ENCODE data around the gene SIPA1.

The SIPA1 gene

DNA sequence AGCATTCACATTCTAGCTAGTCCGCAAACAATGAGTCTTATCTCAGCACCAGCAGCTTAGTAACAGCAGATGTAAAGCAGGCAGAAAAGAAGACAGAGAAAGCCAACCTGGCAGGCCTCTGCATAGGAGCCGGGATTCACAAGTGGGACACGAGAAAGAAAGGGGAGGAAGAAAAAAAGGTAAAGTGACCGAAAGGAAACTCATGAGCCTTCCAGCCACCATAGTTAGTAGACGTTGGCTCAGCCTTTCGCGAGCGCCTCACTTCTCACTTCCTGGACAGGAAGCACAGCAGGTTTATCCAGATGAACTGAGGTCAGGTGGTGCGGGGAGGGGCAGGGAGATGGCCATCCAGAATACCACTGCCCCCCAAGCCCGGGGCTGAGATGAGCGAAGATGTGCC lies 54.5 kb downstream of the SIPA1 start:
- DNase-seq (ENCODE audit: insufficient read length, low spot score) = no peak
- no peak for FAIRE-seq
- TF ChIP-seq TAF1 (IDR thresholded peaks at IDR 0.05; ENCODE audit: low read depth, low read length) (no peak), POLR2A (IDR thresholded peaks at IDR 0.05; ENCODE audit: low read depth, low read length) (no peak), PAX5 (IDR thresholded peaks at IDR 0.05; ENCODE audit: insufficient read depth, low read length, severe bottlenecking) (no peak), POU2F2 (IDR thresholded peaks at IDR 0.05; ENCODE audit: low read depth, low read length) (no peak)

DNA sequence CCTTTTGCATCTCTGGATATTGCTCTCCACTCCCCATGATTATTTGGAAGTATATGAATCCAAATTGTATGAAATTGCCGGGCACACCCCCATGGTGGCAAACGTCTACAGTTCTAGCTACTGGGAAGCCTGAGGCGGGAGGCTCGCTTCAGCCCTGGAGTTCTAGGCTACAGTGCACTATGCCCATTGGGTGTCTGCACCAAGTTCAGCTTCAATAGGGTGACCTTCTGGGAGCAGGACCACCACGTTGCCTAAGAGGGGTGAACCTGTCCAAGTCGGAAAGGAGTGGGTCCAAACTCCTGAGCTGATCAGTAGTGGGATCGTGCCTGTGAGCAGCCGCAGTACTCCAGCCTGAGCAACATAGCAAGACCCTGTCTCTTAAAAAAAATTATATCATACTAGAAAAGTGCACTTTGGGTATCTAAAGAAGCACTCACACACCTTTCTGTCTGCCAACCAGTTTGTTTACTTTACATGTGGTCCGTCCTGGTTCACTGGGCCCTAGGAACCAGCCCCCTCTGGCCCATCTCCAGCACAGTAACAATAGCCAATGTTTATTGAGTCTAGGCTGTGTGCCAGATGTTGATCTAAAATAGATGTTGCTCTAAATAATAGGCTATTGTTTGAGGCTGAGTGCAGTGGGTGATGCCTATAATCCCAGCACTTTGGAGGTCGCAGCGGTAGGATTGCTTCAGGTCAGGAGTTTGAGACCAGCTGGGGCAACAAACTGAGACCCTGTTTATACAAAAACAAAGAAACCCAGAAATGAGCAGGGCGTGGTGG lies 57.7 kb downstream of the SIPA1 start:
- no peak for FAIRE-seq
- no peak for TF ChIP-seq TAF1 (IDR thresholded peaks at IDR 0.05; ENCODE audit: low read depth, low read length)
- TF ChIP-seq POU2F2 (IDR thresholded peaks at IDR 0.05; ENCODE audit: low read depth, low read length) = no peak
- no peak for TF ChIP-seq SPI1 (IDR thresholded peaks at IDR 0.05; ENCODE audit: low read depth, low read length)
- no peak for TF ChIP-seq PAX5 (IDR thresholded peaks at IDR 0.05; ENCODE audit: insufficient read depth, low read length, severe bottlenecking)
- no peak for TF ChIP-seq POLR2AphosphoS5 (IDR thresholded peaks at IDR 0.05; ENCODE audit: low read depth, low read length)
- no peak for TF ChIP-seq POLR2A (IDR thresholded peaks at IDR 0.05; ENCODE audit: low read depth, low read length)
- no peak for DNase-seq (ENCODE audit: insufficient read length, low spot score)

DNA sequence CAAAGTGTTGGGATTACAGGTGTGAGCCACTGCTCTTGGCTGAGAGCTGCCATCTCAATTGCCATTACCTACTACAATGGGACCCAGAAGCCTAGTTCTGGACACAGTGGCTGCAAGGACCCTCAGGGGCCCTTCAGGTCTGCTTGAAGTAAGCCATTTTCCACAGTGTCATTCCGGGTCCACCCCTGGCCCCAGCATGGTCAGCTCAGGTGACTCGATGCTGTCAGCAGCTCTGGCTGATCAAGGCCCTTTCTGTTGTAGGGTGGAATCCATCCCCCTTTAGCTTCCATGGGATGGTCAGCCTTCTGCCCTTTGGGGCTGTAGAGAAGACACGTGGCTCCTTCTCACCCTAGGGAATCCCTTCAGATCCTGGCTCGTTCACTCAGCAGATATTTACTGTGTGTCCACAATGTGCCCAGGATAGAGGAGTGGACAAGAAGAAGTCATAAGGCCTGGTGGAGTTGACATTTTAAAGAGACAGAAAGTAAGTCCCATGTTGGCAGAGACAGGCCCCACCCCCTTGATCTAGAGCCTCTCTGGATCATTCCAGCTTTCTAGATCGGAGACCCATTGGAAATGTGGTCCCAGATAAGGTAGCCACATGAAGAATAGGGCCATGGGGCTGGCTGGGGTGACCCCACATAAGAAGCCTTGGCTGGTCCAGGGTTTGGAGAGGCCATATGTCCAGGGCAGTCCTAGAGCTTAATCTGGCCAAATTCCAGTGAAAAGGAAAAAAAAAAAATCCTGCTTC lies 59.1 kb downstream of the SIPA1 start:
- FAIRE-seq (no peak), DNase-seq (ENCODE audit: insufficient read length, low spot score) (no peak)
- TF ChIP-seq POLR2A (IDR thresholded peaks at IDR 0.05; ENCODE audit: low read depth, low read length) (no peak), POU2F2 (IDR thresholded peaks at IDR 0.05; ENCODE audit: low read depth, low read length) (no peak), PAX5 (IDR thresholded peaks at IDR 0.05; ENCODE audit: insufficient read depth, low read length, severe bottlenecking) (no peak), TAF1 (IDR thresholded peaks at IDR 0.05; ENCODE audit: low read depth, low read length) (no peak), SPI1 (IDR thresholded peaks at IDR 0.05; ENCODE audit: low read depth, low read length) (no peak), POLR2AphosphoS5 (IDR thresholded peaks at IDR 0.05; ENCODE audit: low read depth, low read length) (no peak)

DNA sequence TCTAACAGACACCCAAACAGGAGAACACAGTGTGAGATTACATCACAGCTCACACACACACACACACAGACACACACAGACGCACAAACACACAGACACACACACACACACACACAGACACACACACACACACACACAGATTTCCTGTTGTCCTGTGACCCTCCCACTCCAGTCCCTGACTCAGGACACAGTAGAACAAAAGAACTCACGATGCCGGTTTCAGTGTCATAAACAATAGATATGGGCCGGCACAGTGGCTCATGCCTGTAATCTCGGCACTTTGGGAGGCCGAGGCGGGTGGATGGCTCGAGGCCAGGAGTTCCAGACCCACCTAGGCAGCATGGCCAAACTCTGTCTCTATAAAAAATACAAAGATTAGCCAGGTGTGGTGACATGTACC lies 60.3 kb downstream of the SIPA1 start:
- DNase-seq (ENCODE audit: insufficient read length, low spot score) (no peak), FAIRE-seq (no peak)
- TF ChIP-seq POLR2AphosphoS5 (IDR thresholded peaks at IDR 0.05; ENCODE audit: low read depth, low read length) (no peak), SPI1 (IDR thresholded peaks at IDR 0.05; ENCODE audit: low read depth, low read length) (no peak), PAX5 (IDR thresholded peaks at IDR 0.05; ENCODE audit: insufficient read depth, low read length, severe bottlenecking) (no peak), POU2F2 (IDR thresholded peaks at IDR 0.05; ENCODE audit: low read depth, low read length) (no peak), TAF1 (IDR thresholded peaks at IDR 0.05; ENCODE audit: low read depth, low read length) (no peak), POLR2A (IDR thresholded peaks at IDR 0.05; ENCODE audit: low read depth, low read length) (no peak)

DNA sequence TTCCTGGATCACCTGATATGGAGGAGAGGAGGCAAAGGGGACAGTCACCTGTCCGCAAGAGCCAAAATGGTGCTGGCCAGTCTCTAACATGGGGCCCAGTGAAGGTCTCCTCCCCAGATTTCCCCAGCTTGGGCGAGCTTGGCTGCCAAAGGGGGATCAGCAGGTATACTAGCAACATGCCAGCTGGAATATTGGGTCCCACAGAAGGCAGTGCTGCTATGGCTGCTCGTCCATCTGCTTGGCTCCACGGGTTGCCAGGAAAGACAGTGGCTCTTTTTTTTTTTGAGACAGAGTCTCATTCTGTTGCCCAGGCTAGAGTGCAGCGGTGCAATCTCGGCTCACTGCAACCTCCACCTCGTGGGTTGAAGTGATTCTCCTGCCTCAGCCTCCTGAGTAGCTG lies 61.4 kb downstream of the SIPA1 start:
- no peak for FAIRE-seq
- TF ChIP-seq PAX5 (IDR thresholded peaks at IDR 0.05; ENCODE audit: insufficient read depth, low read length, severe bottlenecking) (no peak), POLR2AphosphoS5 (IDR thresholded peaks at IDR 0.05; ENCODE audit: low read depth, low read length) (no peak), POU2F2 (IDR thresholded peaks at IDR 0.05; ENCODE audit: low read depth, low read length) (no peak), TAF1 (IDR thresholded peaks at IDR 0.05; ENCODE audit: low read depth, low read length) (no peak), SPI1 (IDR thresholded peaks at IDR 0.05; ENCODE audit: low read depth, low read length) (no peak), POLR2A (IDR thresholded peaks at IDR 0.05; ENCODE audit: low read depth, low read length) (no peak)
- DNase-seq (ENCODE audit: insufficient read length, low spot score) = no peak

DNA sequence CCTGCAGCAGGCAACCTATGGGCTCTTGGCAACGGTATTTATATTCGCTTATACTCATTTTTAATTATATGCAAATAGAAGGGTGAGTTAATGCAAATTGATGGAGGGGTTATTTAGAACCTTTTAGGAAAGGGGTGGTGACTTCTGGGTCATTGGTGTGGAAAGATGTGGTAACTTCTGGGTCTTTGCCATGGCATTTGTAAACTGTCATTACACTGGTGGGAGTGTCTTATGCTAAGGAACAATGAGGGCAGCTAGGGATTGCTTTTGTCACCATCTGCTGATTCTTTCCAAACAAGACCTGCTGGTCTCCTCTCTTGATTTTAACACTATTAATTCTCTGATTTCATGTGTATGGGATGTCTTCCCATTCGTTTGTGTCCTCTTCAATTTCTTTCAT lies 62.5 kb downstream of the SIPA1 start:
- DNase-seq (ENCODE audit: insufficient read length, low spot score) (no peak), FAIRE-seq (peak; percentile 52)
- no peak for TF ChIP-seq TAF1 (IDR thresholded peaks at IDR 0.05; ENCODE audit: low read depth, low read length)
- TF ChIP-seq POU2F2 (IDR thresholded peaks at IDR 0.05; ENCODE audit: low read depth, low read length) = no peak
- no peak for TF ChIP-seq POLR2AphosphoS5 (IDR thresholded peaks at IDR 0.05; ENCODE audit: low read depth, low read length)
- no peak for TF ChIP-seq SPI1 (IDR thresholded peaks at IDR 0.05; ENCODE audit: low read depth, low read length)
- TF ChIP-seq POLR2A (IDR thresholded peaks at IDR 0.05; ENCODE audit: low read depth, low read length) = no peak
- no peak for TF ChIP-seq PAX5 (IDR thresholded peaks at IDR 0.05; ENCODE audit: insufficient read depth, low read length, severe bottlenecking)
